ENCODE measurements around the gene DAO. TPM values are rescaled to one million over a fixed set of nuclear protein-coding genes. Genes with fewer than 3 reads are reported as not detected.
"Not testable (repeated sequence)": the region's sequence is repeated elsewhere in the genome, so short reads cannot be mapped to it uniquely, and the experiment has no call there.

Gene DAO
- total RNA-seq, 2 experiments from 2014 or later, result not detected

GRCh38 chr12:108862588-108862959 is 17.3 kb upstream of the DAO start:
- intact Hi-C loops (cut with micrococcal nuclease), result no loop called here
- peaks cover 12% of the 10 kb centered on the region for H3K4me1 Mint-ChIP-seq (ENCODE audit: low read depth)
- H3K9me3 Mint-ChIP-seq, result no peaks in the 10 kb centered on the region
- peaks cover 2% of the 10 kb centered on the region for H3K27me3 Mint-ChIP-seq
- no peak overlapping the region for H3K27ac Mint-ChIP-seq
- H3K36me3 Mint-ChIP-seq (ENCODE audit: low read depth), result no peaks in the 10 kb centered on the region
- ChIA-PET CTCF (interaction anchor here (1.1 kb wide), 1 partner anchor 284 kb away, joined by 3 read pairs; no protein-coding TSS in a partner anchor), POLR2A (interaction anchor here (0.6 kb wide), 1 partner anchor 13 kb away, joined by 3 read pairs; no protein-coding TSS in a partner anchor)
- H3K4me3 Mint-ChIP-seq, result no peak overlapping the region
- no peak for TF ChIP-seq CTCF (IDR thresholded peaks at IDR 0.05)
- DNase-seq (no peak), ATAC-seq (no peak)

GRCh38 chr12:108865169-108865568 is 14.7 kb upstream of the DAO start:
- CTCF ChIA-PET, result no interaction called here
- Mint-ChIP-seq H3K27me3 (no peaks in the 10 kb centered on the region), H3K36me3 (ENCODE audit: low read depth) (no peaks in the 10 kb centered on the region), H3K4me1 (ENCODE audit: low read depth) (no peaks in the 10 kb centered on the region), H3K9me3 (no peaks in the 10 kb centered on the region), H3K4me3 (no peak overlapping the region), H3K27ac (no peak overlapping the region)
- TF ChIP-seq CTCF (IDR thresholded peaks at IDR 0.05), result no peak
- intact Hi-C loops (cut with micrococcal nuclease), result no loop called here
- POLR2A ChIA-PET, result no interaction called here
- ATAC-seq (no peak), DNase-seq (no peak)

GRCh38 chr12:108866083-108866482 is 13.8 kb upstream of the DAO start:
- POLR2A ChIA-PET; H3K4me3 Mint-ChIP-seq; H3K36me3 Mint-ChIP-seq (ENCODE audit: low read depth); H3K9me3 Mint-ChIP-seq; H3K27me3 Mint-ChIP-seq; H3K27ac Mint-ChIP-seq; intact Hi-C loops (cut with micrococcal nuclease); DNase-seq; H3K4me1 Mint-ChIP-seq (ENCODE audit: low read depth); ATAC-seq: not testable (repeated sequence)
- CTCF ChIA-PET, result interaction anchor here (1.1 to 1.8 kb wide), 2 partner anchors 18 to 84 kb away, joined by 4 read pairs; no protein-coding TSS in a partner anchor

GRCh38 chr12:108868781-108869180 is 11.1 kb upstream of the DAO start:
- intact Hi-C loops (cut with micrococcal nuclease), result no loop called here
- H3K27me3 Mint-ChIP-seq, result no peaks in the 10 kb centered on the region
- H3K4me3 Mint-ChIP-seq, result no peak overlapping the region
- no peaks in the 10 kb centered on the region for H3K36me3 Mint-ChIP-seq (ENCODE audit: low read depth)
- TF ChIP-seq CTCF (IDR thresholded peaks at IDR 0.05), result no peak
- POLR2A ChIA-PET, result no interaction called here
- CTCF ChIA-PET, result interaction anchor here (0.7 to 2.9 kb wide), 5 partner anchors 11 to 199 kb away, joined by 3 to 14 read pairs (median 3); partner anchors contain the start of gene SSH1
- H3K27ac Mint-ChIP-seq, result no peak overlapping the region
- H3K9me3 Mint-ChIP-seq, result no peaks in the 10 kb centered on the region
- no peak for ATAC-seq
- DNase-seq, result no peak
- no peaks in the 10 kb centered on the region for H3K4me1 Mint-ChIP-seq (ENCODE audit: low read depth)

- ChIA-PET CTCF (interaction anchor here (2.9 kb wide), 1 partner anchor 9 kb away, joined by 14 read pairs; no protein-coding TSS in a partner anchor), POLR2A (no interaction called here)
- intact Hi-C loops (cut with micrococcal nuclease), result no loop called here
These were observed 4.6 kb upstream of the DAO start for GRCh38 chr12:108875280-108875679.

More at GRCh38 chr12:108875280-108875679, 4.6 kb upstream of the DAO start:
- ATAC-seq, result no peak
- no peaks in the 10 kb centered on the region for H3K4me1 Mint-ChIP-seq (ENCODE audit: low read depth)
- H3K36me3 Mint-ChIP-seq (ENCODE audit: low read depth), result no peaks in the 10 kb centered on the region
- no peak overlapping the region for H3K4me3 Mint-ChIP-seq
- H3K27ac Mint-ChIP-seq, result no peak overlapping the region
- no peaks in the 10 kb centered on the region for H3K27me3 Mint-ChIP-seq
- DNase-seq, result no peak
- TF ChIP-seq CTCF (IDR thresholded peaks at IDR 0.05), result no peak
- no peaks in the 10 kb centered on the region for H3K9me3 Mint-ChIP-seq

Data from activated CD8-positive, alpha-beta T cell treated with anti-CD3 and anti-CD28 coated beads for 36 hours (primary cell).